GM23248 (cell line): ENCODE measurements around the gene DIP2A.
"Not testable (repeated sequence)": the region's sequence is repeated elsewhere in the genome, so short reads cannot be mapped to it uniquely, and the experiment has no call there.

Experiments used
- EZH2 ChIP-seq: fragments of 200-600 bp; sonication (generic); IDR thresholded peaks from 2 replicates; pipeline ENCODE4 v1.6.1; 2018; ENCODE audit warnings: antibody characterized with exemption, mild to moderate bottlenecking; ENCODE audit not compliant: insufficient read depth, poor library complexity, severe bottlenecking
- EZH2phosphoT487 ChIP-seq: fragments of 200-600 bp; sonication (generic); IDR thresholded peaks from 2 replicates; pipeline ENCODE4 v1.6.1; 2018; ENCODE audit warnings: antibody characterized with exemption, moderate library complexity, mild to moderate bottlenecking, low read depth; ENCODE audit not compliant: insufficient read depth

DNA sequence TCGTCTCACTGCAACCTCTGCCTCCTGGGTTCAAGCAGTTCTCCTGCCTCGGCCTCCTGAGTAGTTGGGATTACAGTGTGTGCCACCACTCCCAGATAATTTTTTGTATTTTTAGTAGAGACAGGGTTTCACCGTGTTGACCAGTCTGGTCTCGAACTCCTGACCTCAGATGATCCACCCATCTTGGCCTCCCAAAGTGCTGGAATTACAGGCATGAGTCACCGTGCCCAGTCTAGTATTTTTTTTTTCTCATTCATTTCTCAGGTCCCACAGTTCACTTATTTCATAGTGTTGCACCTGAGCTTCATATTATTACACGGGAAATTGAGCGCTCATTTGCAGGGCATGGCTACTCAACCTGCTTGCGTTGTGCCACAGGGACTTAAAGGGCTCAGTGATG lies 68.7 kb downstream of the DIP2A start:
- TF ChIP-seq EZH2, EZH2phosphoT487: not testable (repeated sequence)
